Islet precursor cell (in vitro differentiated cells): ENCODE measurements around the gene RTCA.
"Not testable (repeated sequence)": the region's sequence is repeated elsewhere in the genome, so short reads cannot be mapped to it uniquely, and the experiment has no call there.

Source experiments
- DNase-seq: peaks from one replicate; pipeline ENCODE4 v3.0.0-alpha.2; 2018

Gene RTCA

DNA sequence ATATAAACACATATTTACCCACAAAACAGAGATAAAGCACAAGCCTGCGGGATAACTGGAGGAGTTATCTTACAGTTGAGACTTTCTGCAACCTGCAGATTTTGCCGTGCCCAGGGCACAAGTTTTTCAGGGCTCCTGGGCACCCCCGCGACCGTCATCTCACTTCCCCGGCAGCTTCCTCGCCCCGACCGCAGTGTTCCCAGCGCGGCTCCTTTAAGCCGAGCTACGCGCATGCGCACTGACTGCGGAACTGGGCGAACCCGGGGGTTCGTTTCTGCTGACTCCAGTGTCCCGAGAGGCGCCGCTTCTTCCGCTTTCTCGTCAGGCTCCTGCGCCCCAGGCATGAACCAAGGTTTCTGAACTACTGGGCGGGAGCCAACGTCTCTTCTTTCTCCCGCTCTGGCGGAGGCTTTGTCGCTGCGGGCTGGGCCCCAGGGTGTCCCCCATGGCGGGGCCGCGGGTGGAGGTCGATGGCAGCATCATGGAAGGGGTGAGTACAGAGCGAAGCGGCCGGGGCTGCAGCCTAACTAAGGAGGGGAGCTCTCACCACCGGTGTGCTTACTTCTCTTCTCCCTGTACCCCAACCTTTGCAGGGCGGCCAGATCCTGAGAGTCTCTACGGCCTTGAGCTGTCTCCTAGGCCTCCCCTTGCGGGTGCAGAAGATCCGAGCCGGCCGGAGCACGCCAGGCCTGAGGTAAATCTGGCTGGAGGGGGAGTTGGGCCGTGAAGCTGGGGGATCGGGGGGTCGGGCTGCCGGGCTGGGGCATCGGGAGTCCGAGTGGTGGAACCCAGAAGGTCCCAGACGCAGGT lies at the start of gene RTCA:
TSS of gene RTCA (plus strand) at position 286 of the 810 bp plus-strand sequence. CDS start at position 446, 160 bp downstream.
- DNase-seq: peak; percentile 95

- no peak for DNase-seq
Observed at GRCh38 chr1:100217834-100218233, 48.2 kb upstream of the RTCA start.

- no peak for DNase-seq
Observed at GRCh38 chr1:100219457-100219856, 46.6 kb upstream of the RTCA start.

- DNase-seq: no peak
Observed at GRCh38 chr1:100219883-100220282, 46.1 kb upstream of the RTCA start.

DNA sequence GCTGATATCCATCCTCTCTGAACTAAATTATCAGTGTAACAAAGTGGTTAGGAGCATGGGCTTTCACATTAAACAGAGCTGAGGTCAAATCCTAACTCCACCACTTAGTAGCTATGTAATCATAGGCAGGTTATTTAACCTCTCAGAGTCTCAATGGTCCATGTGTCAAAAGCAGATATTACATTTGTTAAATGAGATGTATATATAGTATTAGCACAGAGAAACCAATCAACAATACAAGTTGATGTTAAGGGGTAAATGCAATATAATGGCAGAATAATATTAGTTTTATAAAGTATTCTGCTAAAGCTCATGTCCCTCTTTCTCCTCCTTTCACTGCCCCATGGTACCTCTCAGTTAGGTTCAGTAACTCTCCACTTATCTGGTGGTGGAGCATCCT lies 43.6 kb upstream of the RTCA start:
- DNase-seq: no peak

DNA sequence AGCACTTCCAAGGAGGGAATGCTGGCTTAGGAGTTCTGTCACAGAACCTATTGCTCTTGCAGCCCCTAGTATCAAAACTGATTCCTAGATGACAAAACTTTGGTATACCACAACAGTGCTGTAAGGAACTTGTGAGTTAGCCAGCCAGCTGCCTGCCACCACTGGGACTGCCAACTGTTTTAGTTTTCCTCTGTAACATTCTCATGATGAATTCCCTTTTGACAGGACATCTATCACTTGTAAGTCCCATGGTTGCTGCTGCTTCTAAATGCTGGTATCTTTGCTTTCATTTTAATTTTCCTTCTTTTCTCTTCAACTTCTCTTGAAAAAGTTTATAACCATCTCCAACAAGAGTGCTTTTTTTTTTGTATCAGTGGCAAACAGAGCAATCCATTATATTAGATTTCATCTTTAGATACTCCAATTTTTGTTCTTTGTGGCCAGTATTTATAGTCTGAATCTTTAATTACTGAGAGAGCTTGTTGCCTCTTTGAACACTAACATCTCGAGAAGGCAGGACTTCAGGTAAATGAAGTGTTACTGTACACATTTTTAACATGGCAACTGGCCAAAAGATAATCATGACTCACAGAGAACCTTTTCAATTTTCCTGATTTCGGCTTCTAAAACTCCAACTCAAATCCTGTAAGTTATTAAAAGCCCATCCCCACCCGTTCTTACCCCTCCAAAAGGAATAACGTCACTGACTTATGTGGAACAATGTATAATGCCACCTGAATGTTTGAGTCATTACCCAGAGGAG lies 36.2 kb upstream of the RTCA start:
- DNase-seq: no peak

GRCh38 chr1:100230765-100231164 lies 35.3 kb upstream of the RTCA start:
- DNase-seq: no peak

GRCh38 chr1:100231721-100232120 lies 34.3 kb upstream of the RTCA start:
- no peak for DNase-seq

- no peak for DNase-seq
Observed at GRCh38 chr1:100232156-100232555, 33.9 kb upstream of the RTCA start.

DNA sequence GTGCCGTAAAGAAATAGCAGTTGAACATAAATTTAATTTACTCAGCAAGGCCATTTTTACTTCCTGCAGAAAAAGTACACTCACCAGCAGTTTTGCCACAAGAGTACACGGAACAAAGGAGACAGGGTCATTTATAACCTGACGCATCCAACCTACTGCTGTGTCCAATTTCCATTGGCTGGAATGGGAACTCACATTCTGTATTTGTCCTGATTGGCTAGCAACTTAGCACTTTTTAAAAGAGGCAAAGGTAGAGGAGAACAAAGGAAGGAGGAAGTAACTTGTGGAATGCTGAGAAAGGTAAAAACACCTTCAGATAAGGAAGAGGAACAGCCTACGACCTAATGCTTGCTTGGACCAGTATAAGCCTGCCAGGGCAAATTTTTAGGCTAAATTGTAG lies 32.5 kb upstream of the RTCA start:
- not testable (repeated sequence) for DNase-seq

DNA sequence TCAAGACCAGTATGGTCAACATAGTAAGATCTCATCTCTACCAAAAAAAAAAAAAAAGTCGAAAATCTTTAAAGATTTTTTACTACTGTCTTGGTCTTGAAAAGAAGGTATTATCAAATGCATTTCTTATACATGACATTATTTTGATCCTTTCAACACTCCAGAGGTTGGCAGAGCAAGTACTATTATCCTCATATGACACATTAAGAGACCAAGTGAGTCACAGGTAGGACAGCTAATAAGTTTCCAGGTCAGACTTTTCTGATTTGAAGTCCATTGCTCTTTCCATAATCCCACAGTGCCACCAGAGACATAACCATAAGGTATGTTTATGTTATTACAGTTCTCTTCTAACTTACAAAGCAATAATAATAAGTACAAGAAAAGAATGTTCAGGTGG lies 31.6 kb upstream of the RTCA start:
- DNase-seq: no peak

DNA sequence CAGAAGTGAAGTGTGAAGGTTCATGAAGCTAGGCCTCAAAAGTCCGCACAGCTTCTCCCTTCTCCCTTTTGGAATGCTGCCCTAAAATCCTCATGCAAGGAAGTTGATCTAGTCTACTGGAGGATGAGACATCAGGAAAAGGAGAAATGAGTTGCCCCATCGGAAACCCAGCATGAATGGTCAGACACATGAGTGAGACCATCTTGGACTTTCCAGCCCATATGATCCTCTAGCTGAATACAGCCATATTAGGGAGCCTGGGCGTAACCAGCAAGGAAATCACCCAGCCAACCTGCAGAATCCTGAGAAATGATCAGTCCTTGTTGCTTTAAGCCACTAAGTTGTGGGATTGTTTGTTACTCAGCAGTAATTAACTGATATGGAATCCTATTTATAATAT lies 28.9 kb upstream of the RTCA start:
- DNase-seq: no peak

DNA sequence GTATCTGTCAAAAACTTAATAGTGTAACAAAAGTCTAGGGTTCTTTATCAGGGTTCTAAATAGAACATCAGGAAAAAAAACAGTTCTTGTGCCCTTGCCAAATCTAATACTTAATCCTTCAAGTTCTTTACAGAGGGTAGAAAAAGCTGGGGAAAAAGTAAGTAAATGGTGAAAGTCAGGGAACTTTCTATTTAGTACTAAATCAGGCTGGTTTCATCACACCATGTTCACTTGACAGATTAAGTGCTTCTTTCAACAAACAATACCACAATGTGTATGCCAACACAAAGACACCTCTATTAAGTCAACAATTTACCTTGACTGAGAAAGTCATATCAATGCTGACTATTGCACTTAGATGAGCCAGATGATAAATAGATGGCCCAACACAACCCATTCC lies 26.1 kb upstream of the RTCA start:
- no peak for DNase-seq

DNA sequence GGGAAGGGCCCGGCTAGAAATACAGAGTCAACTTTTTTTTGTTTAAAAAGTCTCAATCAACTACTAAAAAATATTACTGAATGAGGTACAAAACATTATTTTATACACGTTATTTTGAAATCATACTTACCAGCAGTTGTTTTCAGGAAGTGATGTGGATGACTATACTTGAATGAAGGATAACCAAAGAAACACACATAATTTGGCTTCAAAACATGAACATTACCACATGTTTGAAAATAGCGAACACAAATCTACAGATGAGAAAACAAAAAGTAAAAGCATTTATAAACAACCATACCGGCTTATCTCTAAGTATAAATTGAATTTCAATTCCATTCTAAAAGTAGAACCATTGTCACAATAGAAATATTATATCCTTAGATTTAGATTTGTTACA lies 25.4 kb upstream of the RTCA start:
- no peak for DNase-seq

- no peak for DNase-seq
Observed at GRCh38 chr1:100246738-100247137, 19.3 kb upstream of the RTCA start.

DNA sequence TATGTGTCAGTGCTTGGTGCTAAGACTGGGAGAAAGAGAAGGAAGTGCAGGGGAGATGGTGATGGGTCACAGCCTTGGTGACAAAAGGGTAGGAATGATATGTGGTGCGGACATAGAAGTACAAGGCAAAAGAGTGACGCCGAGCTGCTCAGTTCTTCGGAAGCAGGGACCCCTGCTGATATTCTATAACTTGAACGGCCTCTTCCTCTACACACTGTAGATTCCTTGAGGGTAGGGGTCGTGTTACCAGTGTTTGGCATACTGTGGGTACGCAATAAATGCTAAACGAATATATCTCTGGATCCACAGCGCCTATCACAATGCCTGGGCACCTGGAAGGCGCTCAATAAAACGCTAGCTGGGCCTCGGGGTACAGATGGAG lies 16.9 kb upstream of the RTCA start:
- DNase-seq: peak; percentile 52

GRCh38 chr1:100249537-100250257 lies 16.3 kb upstream of the RTCA start, which contains the start of gene DBT:
Gene DBT (minus strand): TSS chr1:100249834. CDS start chr1:100249820, 14 bp downstream.
- DNase-seq: peak; percentile 99

- DNase-seq: no peak
Observed at GRCh38 chr1:100250264-100250663, 15.8 kb upstream of the RTCA start.

DNA sequence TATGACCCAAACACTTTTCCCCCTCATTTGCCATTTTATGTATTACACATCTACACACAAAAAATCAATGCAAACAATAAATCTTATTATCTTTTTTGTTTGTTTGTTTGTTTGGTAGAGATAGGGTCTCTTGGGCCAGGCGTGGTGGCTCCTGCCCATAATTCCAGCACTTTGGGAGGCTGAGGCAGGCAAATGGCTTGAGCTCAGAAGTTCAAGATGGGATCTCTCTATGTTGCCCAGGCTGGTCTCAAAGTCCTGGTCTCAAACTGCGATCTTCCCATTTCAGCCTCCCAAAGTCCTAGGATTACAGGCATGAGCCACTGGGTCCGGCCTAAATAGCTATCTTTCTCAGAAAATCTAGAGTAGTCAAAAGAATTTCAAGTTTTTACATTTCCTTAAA lies 15.2 kb upstream of the RTCA start:
- no peak for DNase-seq

GRCh38 chr1:100252901-100253300 lies 13.1 kb upstream of the RTCA start:
- DNase-seq: no peak

GRCh38 chr1:100253552-100253951 lies 12.5 kb upstream of the RTCA start:
- DNase-seq: no peak

DNA sequence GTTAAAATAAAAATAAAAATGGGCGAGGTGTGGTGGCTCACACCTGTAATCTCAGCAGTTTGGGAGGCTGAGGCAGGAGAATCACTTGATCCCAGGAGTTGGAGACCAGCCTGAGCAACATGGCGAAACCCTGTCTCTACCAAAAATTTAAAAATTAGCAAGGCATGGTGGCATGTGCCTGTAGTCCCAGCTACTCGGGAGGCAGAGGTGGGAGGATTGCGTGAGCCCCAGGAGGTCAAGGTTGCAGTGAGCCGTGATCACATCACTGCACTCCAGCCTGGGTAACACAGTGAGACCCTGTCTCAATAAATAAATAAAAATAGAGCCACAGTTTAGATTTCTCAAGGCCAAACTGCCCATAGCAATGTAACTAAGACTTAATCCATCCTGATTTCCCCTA lies 9.7 kb upstream of the RTCA start:
- not testable (repeated sequence) for DNase-seq

- DNase-seq: not testable (repeated sequence)
Observed at GRCh38 chr1:100258427-100258826, 7.6 kb upstream of the RTCA start.

- DNase-seq: no peak
Observed at GRCh38 chr1:100261686-100262085, 4.3 kb upstream of the RTCA start.
